ENCODE results near the gene CYSTM1.

Gene CYSTM1

GRCh38 chr5:140186267-140186671, 11.3 kb downstream of the CYSTM1 start:
- no peak overlapping the region for H3K27ac ChIP-seq
- DNase-seq (ENCODE audit: low spot score), result no peak

GRCh38 chr5:140189253-140189652, 14.3 kb downstream of the CYSTM1 start:
- Histone ChIP-seq H3K4me3 (no peak overlapping the region), H3K27ac (no peak overlapping the region)
- TF ChIP-seq, protein P1, sequence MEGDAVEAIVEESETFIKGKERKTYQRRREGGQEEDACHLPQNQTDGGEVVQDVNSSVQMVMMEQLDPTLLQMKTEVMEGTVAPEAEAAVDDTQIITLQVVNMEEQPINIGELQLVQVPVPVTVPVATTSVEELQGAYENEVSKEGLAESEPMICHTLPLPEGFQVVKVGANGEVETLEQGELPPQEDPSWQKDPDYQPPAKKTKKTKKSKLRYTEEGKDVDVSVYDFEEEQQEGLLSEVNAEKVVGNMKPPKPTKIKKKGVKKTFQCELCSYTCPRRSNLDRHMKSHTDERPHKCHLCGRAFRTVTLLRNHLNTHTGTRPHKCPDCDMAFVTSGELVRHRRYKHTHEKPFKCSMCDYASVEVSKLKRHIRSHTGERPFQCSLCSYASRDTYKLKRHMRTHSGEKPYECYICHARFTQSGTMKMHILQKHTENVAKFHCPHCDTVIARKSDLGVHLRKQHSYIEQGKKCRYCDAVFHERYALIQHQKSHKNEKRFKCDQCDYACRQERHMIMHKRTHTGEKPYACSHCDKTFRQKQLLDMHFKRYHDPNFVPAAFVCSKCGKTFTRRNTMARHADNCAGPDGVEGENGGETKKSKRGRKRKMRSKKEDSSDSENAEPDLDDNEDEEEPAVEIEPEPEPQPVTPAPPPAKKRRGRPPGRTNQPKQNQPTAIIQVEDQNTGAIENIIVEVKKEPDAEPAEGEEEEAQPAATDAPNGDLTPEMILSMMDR (IDR thresholded peaks at IDR 0.05), result no peak
- no peak for DNase-seq (ENCODE audit: low spot score)

More at GRCh38 chr5:140186267-140186671, 11.3 kb downstream of the CYSTM1 start:
- H3K4me3 ChIP-seq, result no peak overlapping the region
- TF ChIP-seq, protein P1 (IDR thresholded peaks at IDR 0.05), result no peak

GRCh38 chr5:140189977-140190871, 15.2 kb downstream of the CYSTM1 start:
- H3K27ac ChIP-seq, result no peak overlapping the region

GRCh38 chr5:140190872-140191218, 15.9 kb downstream of the CYSTM1 start:
- Histone ChIP-seq H3K27ac (no peak overlapping the region), H3K4me3 (no peak overlapping the region)
- DNase-seq (ENCODE audit: low spot score), result no peak
- TF ChIP-seq, protein P1 (IDR thresholded peaks at IDR 0.05), result no peak

More at GRCh38 chr5:140189977-140190871, 15.2 kb downstream of the CYSTM1 start:
- DNase-seq (ENCODE audit: low spot score), result no peak
- no peak overlapping the region for H3K4me3 ChIP-seq
- TF ChIP-seq, protein P1 (IDR thresholded peaks at IDR 0.05), result no peak

DNA sequence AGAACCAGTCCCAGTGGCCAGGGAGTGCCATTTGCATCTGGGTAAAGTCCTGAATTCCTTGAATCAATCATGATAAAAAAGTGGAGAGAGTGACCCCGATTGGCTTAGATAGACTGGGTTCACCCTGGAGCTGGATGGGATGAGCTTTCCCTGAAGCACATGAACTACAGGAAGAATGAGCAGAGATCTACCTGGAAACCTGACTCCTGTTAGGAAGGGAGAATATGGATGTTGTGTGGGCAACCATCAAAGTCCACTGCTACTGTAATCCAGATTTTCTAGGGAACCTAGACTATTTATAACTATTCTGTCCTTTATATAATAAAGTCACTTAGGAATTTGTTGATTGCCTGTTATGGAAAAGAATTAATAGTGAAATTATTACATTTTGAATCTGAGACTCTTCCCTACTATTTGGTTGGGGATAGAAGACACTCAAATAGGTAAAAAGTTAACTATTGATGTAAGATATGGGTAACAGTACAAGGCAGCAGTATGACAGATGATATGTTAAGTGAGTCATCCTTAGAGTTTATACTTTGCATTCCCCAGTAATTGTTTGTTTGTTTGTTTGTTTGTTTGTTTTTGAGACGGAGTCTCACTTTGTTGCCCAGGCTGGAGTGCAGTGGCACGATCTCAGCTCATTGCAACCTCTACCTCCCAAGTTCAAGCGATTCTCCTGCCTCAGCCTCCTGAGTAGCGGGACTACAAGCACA, 17.9 kb downstream of the CYSTM1 start:
- no peak overlapping the region for H3K4me3 ChIP-seq
- DNase-seq (ENCODE audit: low spot score), result no peak

GRCh38 chr5:140194662-140195061, 19.7 kb downstream of the CYSTM1 start:
- no peak for DNase-seq (ENCODE audit: low spot score)
- Histone ChIP-seq H3K4me3 (no peak overlapping the region), H3K27ac (no peak overlapping the region)
- TF ChIP-seq, protein P1 (IDR thresholded peaks at IDR 0.05), result no peak

More for the DNA sequence above, 17.9 kb downstream of the CYSTM1 start:
- TF ChIP-seq, protein P1 (IDR thresholded peaks at IDR 0.05), result no peak
- no peak overlapping the region for H3K27ac ChIP-seq
